ENCODE data around the gene HOXA2.

GRCh38 chr7:27114881-27115220, 12.4 kb upstream of the HOXA2 start:
- TF ChIP-seq POLR2AphosphoS5 (IDR thresholded peaks at IDR 0.05; ENCODE audit: low read depth, low read length), result no peak
- TF ChIP-seq POU2F2 (IDR thresholded peaks at IDR 0.05; ENCODE audit: low read depth, low read length), result no peak
- TF ChIP-seq TAF1 (IDR thresholded peaks at IDR 0.05; ENCODE audit: low read depth, low read length), result no peak
- no peak for TF ChIP-seq POLR2A (IDR thresholded peaks at IDR 0.05; ENCODE audit: low read depth, low read length)
